NCI-H2171 treated with DMSO at 0.1 percent for 48 hours (cell line): Measurements from ENCODE around the gene C2orf68.
"Not testable (repeated sequence)": the region's sequence is repeated elsewhere in the genome, so short reads cannot be mapped to it uniquely, and the experiment has no call there.

ENCODE experiments used
- DNase-seq: peaks from one replicate; lab custom pipeline; 2025; lab: John Stamatoyannopoulos, UW

The C2orf68 gene

GRCh38 chr2:85598594-85599340, 13.1 kb downstream of the C2orf68 start:
- no peak for DNase-seq

- DNase-seq = no peak
These were observed 14.6 kb downstream of the C2orf68 start for GRCh38 chr2:85597241-85597640.

GRCh38 chr2:85596486-85597143, 15.3 kb downstream of the C2orf68 start:
- DNase-seq = no peak

GRCh38 chr2:85596026-85596333, 15.9 kb downstream of the C2orf68 start:
- DNase-seq = no peak

DNA sequence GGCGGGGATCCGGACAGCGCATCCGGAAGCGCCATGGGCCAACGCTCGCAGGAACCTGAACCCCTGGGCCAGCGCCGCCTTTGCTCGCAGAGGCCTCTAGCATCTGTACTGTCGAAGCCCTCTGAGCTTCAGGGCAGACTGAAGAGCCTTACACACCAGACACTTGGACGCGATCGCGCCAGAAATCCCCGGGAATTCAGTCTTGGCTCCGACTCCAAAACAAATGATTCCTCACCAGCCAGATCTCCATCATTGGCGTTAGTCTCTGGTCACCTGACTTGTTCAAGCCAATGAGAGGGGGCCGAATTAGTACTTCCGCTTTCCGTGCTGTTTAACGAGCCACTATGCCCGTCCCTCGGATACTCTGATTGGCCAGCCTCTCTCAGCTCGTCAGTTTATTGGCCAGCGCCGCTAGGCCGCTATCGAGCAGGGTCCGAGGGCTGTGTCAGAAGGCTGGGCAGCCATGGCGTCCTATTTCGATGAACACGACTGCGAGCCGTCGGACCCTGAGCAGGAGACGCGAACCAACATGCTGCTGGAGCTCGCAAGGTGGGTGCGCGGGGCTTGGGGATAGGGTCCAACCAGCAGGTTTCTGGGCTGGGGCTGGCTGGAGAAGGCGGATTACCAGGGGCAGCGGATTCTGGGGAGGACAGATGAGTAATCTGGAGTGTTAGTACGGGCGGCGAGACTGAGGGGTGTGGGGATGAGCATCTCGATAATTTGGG, 16.4 kb downstream of the C2orf68 start, which contains the start of gene RNF181:
RNF181 (plus strand) TSS at position 445 of the 725 bp plus-strand sequence; CDS start at position 464, 19 bp downstream.
- DNase-seq = peak; percentile 99

DNA sequence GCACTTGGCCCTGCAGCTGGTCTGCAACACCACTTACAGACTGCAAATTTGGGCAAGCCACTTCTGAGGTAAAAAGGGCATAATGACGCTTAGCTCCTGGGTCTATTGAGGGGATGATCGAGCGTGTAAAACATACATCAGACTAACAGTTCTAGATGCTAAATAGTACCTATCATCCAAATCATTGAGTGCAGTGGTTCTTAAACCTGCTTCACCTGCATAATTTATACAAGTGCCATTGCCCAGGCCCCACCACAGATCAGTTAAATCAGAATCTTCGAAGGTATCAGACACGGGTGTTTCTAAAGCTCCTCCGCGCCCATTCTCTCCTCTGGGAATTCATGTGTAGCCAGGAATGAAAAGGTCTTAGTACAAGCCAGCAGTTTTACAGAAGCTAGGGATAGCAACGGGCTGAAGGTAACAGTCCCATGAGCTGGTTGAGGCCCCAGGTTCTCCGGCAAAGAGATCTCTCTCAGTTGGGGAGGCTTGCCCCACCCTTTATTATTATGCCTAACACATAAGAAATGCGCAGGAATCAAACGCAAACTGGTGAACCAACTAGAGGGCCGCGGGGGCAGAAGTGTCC, 17.1 kb downstream of the C2orf68 start:
- no peak for DNase-seq

- DNase-seq = no peak
These were observed 18.8 kb downstream of the C2orf68 start for GRCh38 chr2:85593023-85593422.

- not testable (repeated sequence) for DNase-seq
These were observed 19.6 kb downstream of the C2orf68 start for GRCh38 chr2:85592299-85592698.

- DNase-seq = no peak
These were observed 20.3 kb downstream of the C2orf68 start for GRCh38 chr2:85591563-85591962.

GRCh38 chr2:85590950-85591349, 20.9 kb downstream of the C2orf68 start:
- DNase-seq = no peak

DNA sequence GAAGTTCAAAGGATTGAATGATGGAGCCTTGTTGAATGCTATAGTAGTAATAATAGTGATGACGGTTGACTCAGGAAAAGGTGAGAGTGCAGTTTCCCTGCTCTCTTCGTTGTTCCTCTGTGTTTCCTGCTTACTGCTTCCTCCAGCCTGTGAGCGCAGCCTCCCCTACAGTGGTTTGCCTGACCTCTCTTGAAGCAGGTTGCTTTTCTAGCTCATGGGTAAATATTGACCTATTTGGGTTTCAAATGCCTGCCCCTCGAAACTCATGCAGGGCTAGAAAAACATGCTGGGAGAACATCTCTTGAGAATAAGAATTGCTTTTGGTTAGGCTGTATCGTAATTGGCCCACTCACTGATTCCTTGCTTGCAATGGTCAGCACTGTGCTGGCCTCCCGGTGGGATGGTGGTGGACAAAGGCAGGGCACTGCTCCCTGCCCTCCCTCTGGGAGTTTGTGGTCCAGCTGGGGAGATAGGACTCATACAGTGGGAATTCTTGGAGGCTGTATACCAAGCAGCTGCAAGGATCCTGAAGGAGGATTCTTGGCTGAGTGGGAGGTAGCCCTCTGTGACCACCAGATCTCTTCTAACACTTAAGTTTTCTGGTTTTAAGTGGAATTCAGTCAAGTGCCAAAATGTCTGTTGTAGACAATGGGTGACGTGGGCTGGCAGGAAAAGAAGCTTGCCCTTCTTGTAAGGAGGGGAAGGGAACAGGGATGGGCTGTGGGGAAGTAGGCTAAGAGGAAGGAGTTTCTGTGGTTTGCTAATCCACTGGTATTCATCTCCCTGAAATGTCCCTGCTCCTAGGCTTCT, 21.7 kb downstream of the C2orf68 start:
- no peak for DNase-seq

GRCh38 chr2:85589181-85589580, 22.7 kb downstream of the C2orf68 start:
- no peak for DNase-seq

DNA sequence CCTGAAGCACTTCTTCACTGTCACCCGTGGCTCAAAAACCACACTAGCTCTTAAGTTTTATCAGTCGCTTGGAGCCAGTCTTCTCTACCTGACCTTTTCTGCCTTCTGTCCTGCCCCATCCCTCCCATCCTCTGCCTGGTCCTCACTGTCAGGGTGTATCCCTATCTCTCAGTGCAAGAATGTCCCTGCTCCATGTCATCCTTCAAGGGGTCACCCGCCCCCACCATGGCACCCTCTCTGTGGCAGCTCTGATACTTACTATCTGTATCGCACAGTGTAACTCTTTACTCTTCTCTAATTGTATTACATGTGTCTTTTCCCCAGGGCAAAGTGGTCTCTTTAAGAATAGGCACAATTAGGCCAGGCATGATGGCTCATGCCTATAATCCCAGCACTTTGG, 23.2 kb downstream of the C2orf68 start:
- DNase-seq = no peak

DNA sequence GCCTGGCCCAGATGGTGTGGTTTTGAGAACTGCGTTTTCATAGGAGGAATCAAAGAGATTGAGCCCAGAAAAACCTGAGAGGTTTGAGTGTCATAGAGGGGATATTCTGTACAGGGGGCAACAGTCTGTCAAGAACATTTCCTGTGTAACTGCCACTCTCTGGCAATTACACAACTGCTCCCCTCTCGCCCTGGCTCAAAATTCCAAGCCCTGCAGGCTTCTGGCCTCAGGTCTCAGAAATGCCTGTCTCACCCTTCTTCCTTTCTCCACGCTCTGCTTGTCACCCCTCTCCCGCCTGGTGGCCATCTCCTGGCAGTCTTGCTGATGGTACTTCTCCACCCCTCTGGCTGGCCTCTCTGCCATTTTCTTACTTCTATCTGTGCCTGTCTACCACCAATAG, 23.6 kb downstream of the C2orf68 start:
- no peak for DNase-seq

GRCh38 chr2:85585781-85586105, 26.1 kb downstream of the C2orf68 start:
- no peak for DNase-seq

DNA sequence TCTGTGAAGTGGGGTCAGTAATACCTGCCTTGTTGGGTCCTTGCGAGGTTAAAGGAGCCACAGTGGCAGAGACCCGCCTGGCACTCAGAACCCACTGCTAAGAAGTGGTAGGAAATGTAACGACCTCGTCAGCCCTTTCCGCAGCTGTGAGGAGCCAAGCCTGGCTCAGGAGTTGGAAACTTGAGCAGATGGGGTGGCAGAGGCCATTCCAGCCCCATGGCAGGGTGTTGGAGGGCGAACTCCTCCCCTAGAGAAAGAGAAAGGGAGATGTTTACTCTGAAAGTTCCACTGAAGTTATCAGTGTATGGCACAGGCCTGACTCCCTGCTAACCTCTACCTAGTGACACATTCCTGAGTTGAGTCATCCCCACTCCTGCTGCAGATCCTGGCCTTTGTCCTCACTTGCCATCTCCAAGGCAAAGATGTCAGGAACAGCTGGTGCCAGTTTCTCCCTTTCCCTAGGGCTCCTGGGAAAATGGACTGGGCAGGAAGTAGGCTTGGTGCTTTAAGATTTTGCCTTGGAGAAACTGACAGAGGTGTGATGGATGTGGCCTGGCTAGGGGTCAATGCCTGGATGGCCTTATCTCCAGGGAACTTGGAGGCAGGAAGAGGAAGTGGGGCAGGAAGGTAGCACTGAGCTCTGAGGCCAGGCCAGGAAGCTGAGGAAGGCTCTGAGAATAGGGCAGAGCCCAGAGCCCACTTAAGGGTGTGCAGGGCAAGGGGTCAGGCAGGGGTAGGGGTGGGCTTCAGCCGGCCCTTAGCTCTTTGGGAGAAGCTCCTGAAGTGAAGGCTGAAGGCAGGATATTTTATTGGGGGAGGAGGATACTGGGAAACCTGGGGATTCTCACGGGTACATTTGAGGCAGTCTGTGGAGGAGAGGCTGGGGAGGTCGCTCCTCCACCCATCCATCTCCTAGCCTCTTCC, 26.7 kb downstream of the C2orf68 start:
- DNase-seq = peak; percentile 22

DNA sequence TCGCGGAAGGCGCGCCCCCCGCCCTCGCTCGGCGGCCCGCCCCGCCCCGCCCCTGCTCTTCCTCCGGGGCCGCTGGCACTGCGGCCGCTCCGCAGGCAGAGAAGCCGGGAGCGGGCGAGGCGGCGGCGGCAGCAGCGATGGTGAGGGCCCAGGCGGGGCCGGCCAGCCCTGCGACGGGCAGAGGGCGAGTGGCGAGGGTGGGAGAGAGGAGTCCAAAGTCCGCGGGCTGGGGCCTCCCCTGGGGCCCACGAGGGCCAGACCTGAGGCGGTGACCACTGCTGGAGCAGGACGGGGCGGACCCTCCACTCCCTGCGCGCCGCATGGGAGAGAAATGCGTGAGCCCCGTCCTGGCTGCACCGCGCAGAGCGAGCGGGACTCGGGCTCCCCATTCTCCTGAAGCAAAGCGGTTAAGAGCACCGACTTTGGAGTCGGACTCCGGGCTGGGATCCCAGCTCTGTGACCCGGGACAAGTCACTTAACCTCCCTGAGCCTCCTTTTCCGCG, 27.5 kb downstream of the C2orf68 start, which contains the start of gene VAMP5:
VAMP5 (plus strand) TSS at position 78 of the 503 bp plus-strand sequence; CDS start at position 138, 60 bp downstream.
- no peak for DNase-seq

DNA sequence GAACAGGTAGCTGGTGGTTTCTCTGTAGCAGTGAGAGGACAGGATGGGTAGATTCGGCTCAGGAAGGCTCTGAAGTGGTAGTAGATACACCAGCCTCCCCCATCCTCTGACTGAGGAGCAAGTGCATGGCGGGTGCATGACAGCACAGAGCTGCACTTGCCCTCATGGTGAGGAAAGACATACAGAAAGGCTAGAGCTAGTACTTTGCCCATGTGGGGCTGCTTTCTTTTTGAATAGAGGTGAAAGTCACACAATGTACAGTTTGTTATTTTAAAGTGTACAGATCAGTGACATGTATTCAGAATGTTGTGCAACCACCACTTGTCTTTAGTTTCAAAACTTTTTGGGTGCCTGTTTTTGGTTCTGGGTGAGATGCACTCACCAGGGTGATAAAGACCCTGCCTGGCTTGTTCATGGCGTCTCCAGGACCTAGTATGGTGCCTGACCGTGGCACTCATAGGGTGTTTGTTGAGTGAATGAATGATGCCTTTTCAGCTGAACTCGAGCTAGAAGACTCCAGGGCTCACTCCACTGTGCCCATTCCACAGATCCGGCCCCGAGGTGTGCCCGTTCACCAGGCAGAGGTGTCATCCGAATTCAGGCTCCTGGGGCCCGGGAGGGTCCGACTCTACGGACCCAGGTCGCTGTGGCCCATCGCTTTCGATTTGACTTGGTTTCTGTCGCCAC, 28.1 kb downstream of the C2orf68 start:
- no peak for DNase-seq

- DNase-seq = no peak
These were observed 29.4 kb downstream of the C2orf68 start for GRCh38 chr2:85582492-85582891.

GRCh38 chr2:85580206-85580605, 31.7 kb downstream of the C2orf68 start:
- DNase-seq = no peak
